NCI-H345 (cell line): Measurements from ENCODE around the gene CDH23.

Experiments used
- DNase-seq: peaks from one replicate; lab custom pipeline; 2025; lab: John Stamatoyannopoulos, UW

CDH23 gene

GRCh38 chr10:71638822-71639719 lies 242.4 kb downstream of the CDH23 start:
- DNase-seq = no peak

GRCh38 chr10:71640607-71641006 lies 243.9 kb downstream of the CDH23 start:
- no peak for DNase-seq

DNA sequence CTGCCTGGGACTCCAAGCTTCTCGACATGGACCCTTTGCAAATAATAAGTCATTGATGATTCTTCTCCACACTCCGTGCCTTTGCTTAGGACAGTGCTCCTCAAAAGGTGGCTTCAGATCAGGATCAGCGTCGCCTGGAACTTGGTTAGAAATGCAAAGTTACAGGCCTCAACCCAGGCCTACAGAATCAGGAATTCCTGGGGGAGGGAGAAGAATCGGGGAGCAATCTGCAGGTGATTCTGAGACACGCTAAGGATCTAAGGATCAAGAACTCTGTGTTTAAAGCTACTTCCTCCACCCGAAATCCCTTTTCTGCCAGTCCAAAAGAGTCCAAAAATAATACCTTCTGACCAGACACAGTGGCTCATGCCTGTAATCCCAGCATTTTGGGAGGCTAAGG lies 244.7 kb downstream of the CDH23 start:
- DNase-seq = no peak

GRCh38 chr10:71641986-71642385 lies 245.3 kb downstream of the CDH23 start:
- no peak for DNase-seq

DNA sequence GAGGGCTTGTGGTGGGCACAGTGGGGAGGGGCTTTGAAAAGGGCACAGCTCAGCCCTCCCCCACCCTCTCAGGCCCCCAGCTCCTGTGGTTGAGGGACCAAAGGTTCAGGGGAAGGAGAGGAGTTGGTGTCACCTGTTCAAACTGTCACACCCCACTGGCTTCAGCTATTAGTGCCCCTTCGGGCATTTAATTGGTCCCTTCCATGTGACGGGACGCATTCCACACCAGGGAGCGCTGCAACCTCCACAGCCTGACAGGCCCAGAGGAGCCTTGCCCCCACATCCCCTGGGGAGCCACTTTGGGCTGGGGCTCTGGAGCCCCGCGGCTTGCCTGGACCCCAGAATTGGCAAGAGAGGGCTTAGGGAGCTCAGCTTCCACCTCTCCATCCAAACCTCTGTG lies 247.2 kb downstream of the CDH23 start:
- no peak for DNase-seq

DNA sequence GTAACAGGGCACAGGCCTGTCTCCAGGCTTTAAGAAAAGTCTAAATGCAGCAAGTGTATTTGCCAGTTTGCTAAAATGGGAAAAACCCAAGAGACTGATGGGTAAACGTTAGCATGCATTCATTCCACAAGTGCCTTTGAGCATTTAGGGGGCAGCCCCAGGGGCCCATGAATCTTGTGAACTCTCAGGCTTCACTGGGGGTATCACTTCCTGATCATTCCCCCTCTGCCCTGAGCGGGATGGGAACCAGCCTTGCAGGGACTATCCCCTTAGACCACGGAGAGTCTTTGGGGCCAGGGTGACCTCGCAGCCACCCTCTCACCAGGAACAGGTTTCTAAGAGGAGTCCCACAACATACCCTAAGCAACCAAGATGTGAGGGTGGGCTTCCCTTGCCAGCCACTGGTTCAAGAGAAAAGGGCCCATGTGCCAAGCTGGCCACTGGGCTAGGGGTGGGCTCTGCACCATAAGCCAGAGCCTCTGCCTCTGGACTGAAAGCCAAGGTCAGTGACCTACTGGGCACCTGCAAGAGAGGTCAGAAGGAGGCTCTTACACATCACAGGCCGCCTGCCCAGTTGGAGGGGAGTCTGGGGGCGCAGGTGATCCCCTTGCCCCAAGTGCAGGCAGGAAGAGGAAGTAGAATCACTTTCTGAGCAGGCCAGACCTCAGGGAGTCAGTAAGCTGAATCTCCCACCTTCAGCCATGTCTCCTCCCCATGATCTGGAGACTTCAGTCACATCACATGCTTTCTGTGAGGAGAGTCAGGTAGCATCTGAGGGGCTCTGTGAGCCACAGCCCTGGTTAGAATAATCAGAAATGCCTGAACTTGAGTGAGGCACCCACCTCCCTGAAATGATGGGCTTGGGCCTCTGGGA lies 247.8 kb downstream of the CDH23 start:
- DNase-seq = no peak

GRCh38 chr10:71645185-71645584 lies 248.5 kb downstream of the CDH23 start:
- DNase-seq = no peak

DNA sequence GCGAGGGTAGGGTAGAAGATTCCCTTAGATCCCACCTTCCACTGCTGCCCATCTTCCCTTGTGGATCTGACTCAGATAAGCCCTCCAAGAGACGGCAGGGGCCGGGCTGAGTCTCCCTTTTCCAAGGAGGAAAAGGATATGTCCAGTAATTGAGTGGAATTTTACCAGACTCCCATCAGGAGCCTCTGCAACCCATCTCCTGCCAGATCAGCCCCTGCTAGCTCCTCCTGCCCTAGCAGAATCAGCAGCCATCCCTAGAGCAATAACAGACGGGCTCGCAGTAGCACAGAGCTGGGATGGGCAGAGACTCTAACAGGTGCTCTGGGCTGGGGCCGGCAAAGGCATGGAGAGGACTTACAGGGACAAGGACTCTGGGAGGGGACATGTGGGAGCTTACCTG lies 249.3 kb downstream of the CDH23 start:
- no peak for DNase-seq

DNA sequence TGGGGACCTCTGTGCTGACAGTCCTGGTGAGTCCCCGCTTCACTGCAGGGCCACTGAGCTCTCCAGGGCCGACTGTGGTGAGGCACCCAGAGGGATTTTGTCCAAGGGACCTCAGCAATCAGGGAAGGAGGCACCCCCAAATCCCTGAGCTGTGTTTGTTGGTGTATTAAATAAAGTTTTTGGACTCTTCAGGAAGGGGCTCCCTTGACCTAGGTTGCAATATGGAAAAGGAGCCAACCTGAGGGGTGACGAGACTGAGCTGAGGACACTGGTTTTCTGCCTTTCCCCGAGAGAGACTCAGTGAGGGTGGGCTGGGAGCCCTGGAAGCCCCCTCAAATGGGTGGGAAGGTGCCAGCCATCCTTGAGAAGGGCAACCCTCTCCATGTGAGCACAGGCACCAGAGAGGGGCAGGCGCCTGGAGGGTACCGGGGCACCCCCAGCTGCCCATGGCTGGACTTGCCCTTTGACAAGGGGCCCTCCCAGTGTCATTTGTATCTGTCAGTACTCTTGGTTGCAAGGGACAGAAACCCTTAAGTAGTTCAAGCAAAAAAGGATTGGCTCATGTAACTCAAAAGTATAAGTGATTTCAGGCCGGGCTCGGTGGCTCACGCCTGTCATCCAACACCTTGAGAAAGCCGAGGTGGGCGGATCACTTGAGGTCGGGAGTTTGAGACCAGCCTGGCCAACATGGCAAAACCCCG lies 250.0 kb downstream of the CDH23 start:
- no peak for DNase-seq

- DNase-seq = no peak
Measured at GRCh38 chr10:71647526-71648253, 251.0 kb downstream of the CDH23 start.

GRCh38 chr10:71648254-71648932 lies 251.7 kb downstream of the CDH23 start:
- no peak for DNase-seq

- DNase-seq = no peak
Measured at GRCh38 chr10:71648933-71649320, 252.2 kb downstream of the CDH23 start.

- DNase-seq = no peak
Measured at GRCh38 chr10:71649631-71650030, 252.9 kb downstream of the CDH23 start.

- no peak for DNase-seq
Measured at GRCh38 chr10:71650397-71650796, 253.7 kb downstream of the CDH23 start.

DNA sequence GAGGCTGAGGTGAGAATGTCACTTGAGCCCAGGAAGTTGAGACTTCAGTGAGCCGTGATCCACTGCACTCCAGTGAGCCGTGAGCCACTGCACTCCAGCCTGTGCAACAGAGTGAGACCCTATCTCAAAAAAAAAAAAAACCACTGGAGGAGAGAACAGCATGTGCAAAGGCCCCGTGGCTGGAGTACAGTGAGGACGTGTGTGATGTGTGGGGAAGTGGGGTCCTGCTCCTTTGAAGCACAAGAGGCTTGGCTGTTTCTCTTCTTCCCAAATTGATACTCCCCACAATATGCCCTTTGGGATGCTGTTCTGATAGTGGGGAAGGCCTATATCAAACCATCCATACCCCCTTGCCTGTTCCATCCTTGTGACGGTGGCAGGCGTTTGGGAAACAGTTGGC lies 254.7 kb downstream of the CDH23 start:
- DNase-seq = no peak

- no peak for DNase-seq
Measured at GRCh38 chr10:71651928-71652327, 255.2 kb downstream of the CDH23 start.

DNA sequence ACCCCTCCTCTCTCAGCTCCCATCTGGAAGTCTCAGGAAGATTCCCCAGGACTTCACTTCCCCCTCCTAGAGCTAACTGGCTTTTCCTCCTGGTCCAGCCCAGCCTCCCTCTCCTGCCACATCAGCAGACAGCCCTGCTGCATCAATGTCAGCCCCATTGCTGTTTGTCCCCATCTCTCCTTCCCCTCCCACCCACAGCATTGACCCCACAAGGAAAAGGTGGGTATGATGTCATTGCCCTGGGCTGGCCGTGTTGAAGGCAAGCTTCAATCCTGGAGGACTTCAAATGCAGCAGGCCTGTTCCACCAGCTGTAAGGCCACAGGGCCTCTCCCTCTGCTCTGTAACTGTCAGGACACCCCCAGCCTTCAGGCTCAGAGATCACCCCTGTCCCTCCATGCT lies 256.3 kb downstream of the CDH23 start:
- DNase-seq = no peak

DNA sequence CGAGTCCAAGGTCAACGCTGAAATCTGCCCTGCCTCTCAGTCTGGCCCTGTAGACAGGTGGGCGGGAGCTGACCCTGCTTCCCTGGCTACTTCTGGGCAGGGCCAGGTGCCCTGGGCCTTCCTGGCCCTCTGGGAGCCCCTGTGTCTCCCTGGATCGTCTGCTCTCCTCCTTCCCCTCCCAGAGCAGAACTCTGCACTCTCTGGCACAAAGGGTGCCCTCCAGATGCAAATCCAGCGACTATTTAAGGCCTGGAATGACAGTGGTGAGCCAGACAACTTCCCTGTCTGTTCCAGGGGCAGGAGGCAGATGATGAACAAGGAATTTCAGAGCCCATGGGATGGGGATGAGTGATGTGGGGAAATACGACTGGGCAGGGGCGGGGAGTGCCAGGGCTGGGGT lies 259.5 kb downstream of the CDH23 start:
- DNase-seq = no peak

DNA sequence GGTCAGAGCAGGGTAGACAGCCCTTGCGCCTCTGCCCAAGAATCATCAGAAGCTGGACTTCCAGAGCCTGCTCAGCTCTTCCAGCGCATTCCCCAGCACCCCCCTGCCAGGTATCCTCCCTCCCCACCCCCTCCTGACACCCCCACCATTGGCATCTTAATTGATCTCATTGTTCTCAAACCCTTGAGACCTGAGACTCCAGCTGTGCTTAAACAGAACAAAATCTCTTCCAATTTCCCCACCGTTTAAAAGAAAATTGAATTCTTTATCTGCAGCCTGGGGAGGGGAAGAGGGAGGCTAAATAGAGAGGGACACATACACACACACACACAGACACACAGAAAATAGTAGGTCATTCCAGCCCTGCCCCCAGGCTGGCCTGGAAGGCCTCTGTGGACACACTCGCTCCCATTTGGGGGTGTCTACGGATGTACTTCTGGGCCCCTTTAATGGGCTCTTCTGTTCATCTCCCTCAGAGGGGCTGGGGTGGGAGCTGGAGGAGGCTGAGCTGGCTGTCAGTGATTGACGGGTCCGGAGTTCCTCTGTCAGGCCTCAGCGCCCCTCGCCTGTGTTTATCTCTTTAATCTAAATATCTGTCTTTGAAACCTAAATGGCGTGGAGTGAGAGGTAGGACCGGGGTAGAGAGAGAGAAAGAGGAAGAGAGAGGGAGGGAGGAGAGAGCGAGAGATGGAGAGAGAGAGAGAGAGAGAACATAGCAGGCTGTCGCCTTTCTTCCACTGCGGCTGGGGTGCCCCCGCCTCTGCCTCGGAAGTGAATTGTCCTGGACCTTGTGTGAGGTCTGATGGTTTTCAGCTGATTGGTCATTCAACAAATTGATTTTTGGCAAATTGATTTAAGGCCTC lies 261.1 kb downstream of the CDH23 start:
- no peak for DNase-seq

DNA sequence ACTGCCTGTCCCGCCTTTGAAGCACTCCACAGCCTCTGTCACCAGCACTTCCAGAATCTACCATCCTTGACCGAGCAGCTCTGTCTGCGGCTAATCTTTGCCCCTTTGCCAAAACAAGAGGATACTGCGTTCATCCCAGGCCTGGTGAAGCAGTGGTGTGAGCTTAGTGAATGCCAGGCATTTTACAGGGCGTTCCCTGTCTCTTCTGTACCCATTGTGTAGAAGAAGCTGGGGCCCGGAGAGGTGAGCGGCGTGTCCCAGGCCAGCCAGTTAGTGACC lies 261.7 kb downstream of the CDH23 start:
- DNase-seq = no peak
